HG02642 (cell line): ENCODE results near the gene GZMH.
"Not testable (repeated sequence)": the region's sequence is repeated elsewhere in the genome, so short reads cannot be mapped to it uniquely, and the experiment has no call there.

Experiments
- ATAC-seq: cut with Tn5 transposase; IDR thresholded peaks from one replicate; pipeline ENCODE4 v1.9.1; 2021; ENCODE audit warnings: mild to moderate bottlenecking; ENCODE audit not compliant: unreplicated experiment, poor library complexity

GZMH gene, protein sequence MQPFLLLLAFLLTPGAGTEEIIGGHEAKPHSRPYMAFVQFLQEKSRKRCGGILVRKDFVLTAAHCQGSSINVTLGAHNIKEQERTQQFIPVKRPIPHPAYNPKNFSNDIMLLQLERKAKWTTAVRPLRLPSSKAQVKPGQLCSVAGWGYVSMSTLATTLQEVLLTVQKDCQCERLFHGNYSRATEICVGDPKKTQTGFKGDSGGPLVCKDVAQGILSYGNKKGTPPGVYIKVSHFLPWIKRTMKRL

DNA sequence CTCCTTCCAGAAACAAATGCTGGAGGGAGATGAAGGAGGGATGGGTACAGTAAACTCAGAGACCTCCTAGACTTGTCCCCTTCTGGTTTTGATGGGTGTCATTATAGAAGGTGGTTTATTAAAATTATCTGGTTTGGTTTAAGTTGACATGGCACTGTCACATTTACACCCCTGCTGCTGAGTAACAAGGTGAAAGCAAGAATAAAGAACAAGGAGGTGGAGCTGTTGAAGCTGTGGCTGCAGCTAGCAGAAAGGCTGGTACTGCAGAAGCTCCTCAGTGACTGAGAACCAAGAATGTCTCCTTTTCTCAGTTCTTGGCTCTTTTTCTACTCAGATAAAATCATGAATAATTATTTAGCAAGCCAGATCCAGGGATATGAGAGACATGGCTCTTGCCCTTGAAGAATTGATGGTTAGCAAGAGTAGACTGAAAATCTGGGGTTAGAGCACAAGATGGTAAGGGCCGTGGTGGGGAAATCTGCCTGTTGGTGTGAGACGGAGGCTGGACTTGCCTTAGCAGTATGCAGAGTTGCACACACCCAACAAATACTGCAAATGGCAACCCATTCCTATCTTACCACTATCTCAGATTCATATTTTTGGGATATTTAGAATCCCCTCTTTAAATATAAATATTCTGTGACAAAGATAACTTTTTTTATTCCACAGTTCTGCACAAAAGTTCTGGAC, at the start of gene GZMH:
TSS of gene GZMH (minus strand) at position 31 of the 690 bp plus-strand sequence. CDS start 72 bp downstream, outside the sequence.
- ATAC-seq: no peak

DNA sequence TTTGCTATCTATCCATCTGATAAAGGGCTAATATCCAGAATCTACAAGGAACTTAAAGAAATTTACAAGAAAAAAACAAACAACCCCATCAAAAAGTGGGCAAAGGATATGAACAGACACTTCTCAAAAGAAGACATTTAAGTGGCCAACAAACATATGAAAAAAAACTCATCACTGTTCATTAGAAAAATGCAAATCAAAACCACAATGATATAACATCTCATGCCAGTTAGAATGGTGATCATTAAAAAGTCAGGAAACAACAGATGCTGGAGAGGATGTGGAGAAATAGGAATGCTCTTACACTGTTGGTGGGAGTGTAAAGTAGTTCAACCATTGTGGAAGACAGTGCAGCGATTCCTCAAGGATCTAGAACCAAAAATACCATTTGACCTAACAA, 38.9 kb upstream of the GZMH start:
- not testable (repeated sequence) for ATAC-seq

DNA sequence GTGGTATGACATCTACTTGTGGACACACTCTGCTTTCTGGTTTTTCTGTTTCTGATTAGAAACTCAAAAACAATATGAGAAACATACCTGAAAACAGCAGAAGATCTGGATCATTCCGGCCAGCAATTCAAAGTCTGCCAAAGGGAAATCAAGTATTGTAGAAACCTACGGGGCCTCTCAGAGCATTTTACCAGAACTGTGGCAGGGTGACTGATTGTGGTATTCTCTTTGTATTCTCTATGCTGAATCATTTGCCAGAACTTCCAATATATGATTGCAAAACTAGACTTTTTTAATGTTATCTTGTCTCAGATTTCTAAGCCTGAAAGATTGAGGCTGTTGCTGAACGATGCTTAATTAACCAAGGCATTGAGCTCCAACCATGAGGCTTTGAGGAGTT, 30.4 kb upstream of the GZMH start:
- ATAC-seq: no peak

DNA sequence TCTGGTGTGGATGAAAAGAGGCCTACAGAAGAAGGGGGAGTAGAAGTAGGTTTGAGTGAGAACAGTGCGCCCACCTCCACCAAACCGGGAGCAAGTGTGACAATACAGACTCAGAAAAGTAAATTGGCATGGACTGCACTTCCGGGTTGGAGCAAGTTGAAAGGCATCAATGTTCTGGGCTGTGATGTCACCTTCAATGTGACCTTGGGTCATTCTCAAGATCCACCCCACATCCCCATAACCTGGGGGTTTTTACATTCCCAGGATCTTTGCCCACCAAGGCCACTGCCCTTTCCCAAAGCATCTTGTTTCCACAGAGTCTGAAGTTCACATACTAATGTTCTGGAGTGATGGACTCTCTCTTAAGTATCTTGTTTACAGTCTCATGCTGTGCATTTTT, 29.8 kb upstream of the GZMH start:
- ATAC-seq: no peak

DNA sequence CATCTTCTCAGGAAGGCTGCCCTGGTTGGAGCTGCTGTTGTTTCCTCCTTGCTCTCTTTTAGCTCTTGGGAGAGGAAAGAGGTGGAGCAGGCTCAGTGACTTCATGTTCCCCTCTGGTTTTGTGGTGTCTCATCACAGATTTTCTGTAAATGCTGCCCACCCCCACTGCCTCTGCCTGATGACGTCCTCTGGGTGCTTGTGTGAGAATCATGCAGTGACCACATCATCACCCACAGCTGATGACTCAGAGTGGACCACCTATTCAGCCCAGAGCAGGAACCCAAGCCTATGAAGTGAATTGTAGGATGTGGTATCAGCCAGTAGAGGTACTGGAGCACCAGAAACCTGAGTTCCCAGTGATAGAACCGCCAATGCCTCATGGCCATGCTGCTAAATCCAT, 24.7 kb upstream of the GZMH start, which contains the start of gene GZMB:
TSS of gene GZMB (minus strand) at position 33 of the 400 bp plus-strand sequence. CDS start at position 3, 30 bp downstream.
- ATAC-seq: no peak

DNA sequence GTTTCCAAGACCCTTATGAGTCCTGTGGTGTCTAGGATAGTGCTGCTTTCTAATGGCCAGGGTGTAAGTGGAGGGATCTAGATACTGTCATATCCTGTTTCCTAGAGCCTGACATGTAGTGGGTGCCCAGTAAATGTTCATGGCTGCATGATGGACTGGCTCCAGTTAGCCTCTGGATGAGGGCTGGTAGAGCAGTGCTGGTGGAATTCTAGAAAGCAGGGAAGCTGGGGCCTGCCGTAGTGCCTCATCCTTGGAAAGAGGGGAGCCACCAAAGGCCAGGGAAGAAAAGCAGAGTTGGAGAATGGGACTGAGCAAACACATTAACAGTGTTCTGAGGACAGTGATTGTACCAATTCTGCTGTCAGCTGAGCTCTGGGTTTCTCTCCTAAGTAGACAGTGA, 23.9 kb upstream of the GZMH start:
- ATAC-seq: no peak

DNA sequence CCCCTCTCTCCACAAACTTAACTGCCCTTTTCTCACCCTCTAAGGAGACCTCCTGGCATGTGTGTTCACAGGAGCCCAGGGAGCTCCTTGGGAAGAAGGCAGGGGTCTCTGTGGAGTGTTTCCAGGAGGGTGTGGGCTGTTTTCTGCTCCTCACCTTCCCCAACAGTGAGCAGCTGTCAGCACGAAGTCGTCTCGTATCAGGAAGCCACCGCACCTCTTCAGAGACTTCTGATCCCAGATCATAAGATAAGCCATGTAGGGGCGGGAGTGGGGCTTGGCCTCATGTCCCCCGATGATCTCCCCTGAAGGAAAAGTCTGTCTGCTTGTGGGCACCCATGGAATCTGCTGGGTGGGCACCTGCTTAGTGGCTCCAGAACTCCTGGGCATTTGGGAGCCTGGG, 23.3 kb upstream of the GZMH start:
- no peak for ATAC-seq

DNA sequence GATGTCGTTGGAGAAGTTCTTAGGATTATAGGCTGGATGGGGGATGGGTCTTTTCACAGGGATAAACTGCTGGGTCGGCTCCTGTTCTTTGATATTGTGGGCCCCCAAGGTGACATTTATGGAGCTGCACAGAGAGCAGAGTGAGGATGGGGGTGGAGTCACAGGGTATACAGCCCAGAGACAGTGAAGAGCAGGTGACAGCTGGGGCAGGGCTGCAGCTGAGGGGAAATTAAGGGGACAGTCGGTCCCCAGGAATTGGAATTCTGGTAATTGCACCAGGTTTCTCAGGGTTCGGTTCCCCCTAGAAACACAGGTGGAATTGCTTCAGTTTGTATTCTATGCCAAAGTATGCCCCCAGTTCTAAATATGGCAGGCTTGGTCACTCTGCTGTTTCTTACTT, 22.9 kb upstream of the GZMH start:
- no peak for ATAC-seq

DNA sequence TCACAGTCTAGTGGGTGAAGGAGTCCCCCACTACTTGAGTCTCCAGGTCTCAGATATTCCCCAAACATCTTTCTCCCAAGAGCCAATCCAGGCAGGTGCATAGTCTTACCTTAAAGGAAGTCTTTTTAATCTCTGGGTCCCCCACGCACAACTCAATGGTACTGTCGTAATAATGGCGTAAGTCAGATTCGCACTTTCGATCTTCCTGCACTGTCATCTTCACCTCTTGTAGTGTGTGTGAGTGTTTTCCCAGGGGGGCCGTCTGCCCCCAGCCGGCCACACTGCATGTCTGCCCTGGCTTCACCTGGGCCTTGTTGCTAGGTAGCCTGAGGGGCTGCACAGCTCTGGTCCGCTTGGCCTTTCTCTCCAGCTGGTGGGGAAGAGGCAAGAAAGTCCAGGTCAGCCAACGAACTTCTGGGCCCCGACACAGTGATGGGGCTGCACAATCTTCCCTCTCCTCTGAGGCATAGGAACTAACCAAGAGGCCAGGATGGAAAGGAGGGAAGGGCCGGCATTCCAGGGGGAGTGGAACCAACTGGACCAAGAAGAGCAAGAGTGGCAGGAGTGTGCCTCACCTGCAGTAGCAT, 22.4 kb upstream of the GZMH start:
- no peak for ATAC-seq

DNA sequence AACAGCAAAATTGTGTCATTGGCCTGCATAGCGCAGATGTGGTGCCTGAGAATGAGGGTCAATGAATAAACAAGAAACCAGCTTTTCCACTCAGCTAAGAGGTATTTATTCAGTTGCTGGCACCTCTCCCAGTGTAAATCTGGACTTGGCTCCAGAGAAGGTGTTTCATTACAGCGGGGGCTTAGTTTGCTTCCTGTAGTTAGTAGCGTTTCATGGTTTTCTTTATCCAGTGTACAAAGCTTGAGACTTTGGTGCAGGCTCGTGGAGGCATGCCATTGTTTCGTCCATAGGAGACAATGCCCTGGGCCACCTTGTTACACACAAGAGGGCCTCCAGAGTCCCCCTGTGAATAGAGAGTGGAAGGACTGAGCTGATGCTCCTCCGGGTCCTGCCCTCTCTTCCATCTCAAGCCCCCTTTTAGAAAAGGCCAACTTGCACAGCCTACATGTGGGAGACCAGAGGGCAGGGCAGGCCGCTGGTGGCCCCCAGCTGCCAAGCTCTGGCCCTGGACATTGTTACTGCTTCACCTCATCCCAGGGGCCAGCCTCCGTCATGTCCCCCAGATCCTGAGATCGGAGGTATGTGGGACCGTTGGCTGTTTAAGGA, 21.5 kb upstream of the GZMH start:
- ATAC-seq: no peak

DNA sequence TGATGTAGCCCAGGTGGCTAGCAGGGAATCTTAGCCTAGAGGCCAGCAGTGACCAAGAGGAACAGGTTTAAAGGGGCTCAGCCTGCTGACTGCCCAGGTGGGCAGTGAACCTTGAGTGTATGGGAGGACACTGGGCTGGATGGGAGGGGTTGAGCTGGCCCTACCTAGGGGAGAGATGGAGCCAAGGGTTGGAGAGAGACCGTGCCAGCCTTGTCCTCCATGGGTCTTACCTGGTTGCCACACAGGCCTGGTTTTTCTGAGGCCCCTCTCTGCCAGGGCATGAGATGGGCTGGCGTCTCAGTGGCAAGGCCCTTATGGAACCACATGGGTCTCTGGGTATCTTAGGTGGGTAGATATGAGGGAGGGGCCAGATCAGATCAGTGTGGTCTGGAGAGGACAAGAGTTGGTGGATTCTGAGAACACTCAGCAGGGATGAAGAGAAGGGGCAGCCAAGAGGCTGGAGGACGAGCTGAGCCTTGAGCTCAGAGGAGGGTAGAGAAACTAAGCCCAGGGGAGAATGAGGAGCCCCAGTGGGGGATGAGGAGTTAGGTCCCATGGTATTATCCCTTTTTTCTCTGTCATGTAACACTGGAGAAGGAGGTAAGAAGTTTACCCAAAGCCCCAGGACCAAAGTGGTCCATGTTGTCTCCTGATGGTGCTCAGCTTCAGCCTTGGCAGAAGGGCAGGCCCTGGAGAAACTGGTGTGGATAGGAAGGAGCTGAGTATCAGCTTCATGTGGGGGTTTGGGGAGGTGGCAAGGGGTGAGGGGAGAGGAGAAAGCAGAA, 20.8 kb upstream of the GZMH start:
- ATAC-seq: no peak

DNA sequence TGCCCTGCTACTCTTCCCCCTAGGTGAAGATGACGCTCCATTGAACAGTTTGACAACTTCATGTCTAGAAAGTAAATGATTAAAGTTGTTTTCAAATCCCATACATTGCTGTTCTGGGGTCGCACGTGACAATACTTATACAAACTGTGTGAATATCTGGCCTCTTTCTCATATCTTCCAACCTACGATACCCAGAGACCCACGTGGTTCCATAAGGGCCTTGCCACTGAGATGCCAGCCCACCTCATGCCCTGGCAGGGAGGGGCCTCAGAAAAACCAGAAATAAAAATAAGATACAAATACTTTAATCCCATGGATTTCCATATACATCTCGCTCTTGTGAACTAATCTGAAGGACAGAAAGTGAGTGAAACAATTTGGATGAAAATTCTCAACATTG, 20.0 kb upstream of the GZMH start:
- no peak for ATAC-seq

DNA sequence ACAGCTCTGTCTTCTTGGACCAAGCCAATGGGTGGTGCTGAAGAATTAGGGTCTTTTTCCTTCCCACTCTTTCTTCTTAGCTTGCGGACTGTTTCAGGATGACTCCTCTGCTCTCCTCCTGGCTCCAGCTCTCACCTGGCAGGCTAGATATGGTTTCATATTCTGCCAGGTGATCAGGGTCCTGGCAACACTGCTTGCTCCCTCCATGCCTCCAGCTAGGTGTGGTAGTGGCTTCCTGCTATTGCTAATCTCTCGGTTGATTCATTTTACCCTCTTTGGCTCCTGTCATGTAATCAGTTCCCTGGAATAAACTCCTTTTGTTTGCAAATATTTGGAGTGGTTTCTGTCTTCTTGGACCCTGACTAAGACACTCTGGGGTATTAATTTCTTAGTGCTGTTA, 4.3 kb upstream of the GZMH start:
- no peak for ATAC-seq

DNA sequence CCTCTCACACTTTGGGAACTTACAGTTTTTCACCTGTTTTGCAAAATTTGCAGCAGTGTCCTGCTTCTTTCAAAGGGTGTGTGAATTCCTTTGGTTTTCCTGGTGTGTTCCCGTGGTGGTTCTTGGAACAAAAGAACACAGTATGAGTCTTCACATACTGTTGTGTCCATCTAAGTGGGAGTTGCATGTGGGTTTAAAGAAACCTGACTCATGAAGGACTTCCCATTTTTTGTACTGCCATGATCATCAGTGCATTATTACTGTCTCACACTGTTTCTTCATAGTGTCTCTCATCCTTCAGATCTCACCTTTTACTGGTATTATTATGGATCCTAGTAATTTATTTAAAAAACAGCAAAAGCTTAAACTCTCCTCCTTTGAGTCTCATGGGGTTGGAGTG, 3.8 kb upstream of the GZMH start:
- ATAC-seq: no peak

DNA sequence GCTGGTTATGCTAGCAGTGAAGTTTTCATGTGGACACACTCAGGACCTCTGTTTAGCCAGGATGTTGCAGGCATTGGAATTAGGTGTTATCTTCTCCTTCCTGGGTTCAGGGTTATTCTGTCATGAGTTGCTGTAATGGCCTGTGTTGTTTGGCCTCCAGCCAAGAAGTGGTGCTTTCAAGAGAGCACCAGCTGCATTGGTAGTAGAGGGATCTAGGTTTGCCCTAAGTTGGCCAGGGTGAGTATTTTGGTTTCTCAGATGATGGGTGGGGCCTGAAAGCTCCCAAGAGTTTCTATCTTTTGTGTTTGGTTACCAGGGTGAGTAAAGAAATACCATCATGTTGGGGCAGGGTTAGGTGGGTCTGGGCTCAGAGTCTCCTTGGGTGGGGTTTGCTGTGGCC, 2.7 kb upstream of the GZMH start:
- ATAC-seq: no peak

DNA sequence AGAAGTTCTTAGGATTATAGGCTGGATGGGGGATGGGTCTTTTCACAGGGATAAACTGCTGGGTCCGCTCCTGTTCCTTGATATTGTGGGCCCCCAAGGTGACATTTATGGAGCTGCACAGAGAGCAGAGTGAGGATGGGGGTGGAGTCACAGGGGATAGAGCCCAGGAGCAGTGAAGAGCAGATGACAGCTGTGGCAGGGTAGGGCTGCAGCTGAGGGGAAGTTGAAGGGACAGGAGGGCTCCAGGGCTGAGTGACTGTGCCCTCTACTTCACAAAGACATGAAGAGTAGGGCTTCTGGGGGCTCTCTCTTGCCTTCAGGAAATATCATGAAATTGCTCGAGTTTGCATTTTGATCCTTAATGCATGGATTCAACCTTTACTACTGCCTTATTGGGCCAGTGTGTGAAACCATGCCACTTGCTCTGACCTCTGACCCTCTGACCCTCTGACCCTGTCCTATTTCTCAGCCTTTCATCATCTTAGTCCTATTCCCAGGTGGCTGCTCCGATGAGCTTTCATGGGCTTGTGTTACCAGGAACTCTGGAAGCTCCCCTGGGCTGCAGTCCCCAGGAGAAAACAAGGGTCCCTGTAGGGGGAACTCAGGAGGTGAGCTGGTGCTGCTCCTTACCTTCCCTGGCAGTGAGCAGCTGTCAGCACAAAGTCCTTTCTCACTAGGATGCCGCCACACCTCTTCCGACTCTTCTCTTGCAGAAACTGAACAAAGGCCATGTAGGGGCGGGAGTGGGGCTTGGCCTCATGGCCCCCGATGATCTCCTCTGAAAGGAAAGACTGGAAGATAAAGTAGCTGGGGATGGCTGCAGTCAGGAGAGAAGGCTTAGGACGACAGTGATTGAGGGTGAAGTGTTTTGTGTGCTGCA, 1.6 kb downstream of the GZMH start:
- ATAC-seq: no peak

DNA sequence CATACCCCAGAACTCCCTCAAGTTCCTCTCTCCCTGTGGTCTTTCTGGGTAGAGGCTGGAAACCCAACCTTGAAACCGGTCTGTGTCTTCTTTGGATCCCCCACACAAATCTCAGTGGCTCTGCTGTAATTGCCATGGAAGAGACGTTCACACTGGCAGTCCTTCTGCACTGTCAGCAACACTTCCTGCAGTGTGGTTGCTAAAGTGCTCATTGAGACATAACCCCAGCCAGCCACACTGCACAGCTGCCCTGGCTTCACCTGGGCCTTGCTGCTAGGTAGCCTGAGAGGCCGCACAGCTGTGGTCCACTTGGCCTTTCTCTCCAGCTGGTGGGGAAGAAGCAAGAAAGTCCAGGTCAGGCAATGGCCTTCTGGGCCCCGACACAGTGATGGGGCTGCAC, 2.4 kb downstream of the GZMH start:
- ATAC-seq: no peak

DNA sequence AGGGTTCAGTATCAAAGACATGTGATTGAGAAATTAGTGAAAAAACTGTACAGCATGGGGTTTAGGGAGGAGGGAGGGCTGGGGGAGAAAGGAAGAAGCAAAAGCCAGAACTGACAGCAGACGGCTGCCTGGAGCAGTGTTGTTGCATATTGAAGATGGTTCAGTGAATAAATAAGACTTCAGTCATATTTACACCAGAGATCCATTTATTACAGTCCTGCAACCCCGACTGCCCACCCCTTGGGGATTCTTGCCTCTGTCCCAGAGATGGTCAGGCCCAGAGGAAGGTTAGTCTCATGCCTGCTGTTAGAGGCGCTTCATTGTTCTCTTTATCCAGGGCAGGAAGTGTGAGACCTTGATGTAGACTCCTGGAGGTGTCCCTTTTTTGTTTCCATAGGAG, 3.2 kb downstream of the GZMH start:
- no peak for ATAC-seq

DNA sequence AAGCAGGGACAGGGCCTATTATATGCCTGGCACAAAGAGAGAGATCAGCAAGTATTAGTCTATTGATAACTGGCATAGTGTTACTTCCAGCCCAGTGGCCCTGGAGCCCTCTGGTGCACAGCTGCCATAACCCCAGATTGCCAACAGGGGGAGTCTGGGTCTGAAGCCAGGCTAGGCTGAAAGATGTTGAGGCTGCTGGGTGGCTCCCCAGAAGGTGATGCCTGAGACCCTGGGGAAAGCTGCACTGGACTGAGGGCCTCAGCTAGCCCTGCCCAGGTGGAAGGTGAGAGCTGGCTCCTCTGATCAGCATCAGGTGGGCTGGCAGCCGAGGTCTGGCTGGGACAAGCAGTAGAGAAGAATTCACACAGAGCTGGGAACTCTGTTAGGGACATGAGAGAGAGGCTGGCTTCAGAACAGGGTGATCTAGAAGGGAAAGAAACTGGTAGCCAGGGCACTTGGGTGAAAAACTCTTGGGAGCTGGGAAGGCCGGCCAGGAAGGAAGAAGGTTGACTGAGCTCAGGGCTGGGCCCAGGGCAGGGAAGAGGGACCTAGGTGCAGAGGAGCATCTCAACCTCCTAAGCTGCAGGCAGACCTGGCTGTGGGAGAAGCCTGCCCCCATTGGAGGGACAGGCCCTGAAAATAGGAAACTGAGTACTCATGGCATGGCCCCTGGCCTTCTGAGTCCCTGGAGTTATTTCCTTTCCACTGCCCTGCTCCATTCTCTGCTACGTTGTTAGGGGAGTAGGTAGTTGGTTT, 3.9 kb downstream of the GZMH start:
- peak; percentile 92 for ATAC-seq
